Measurements from ENCODE around the gene BAHCC1. TPM values are rescaled to one million over a fixed set of nuclear protein-coding genes. Genes with fewer than 3 reads are reported as not detected.

The BAHCC1 gene
- total and polyA plus RNA-seq, 10 of the 15 experiments (the other 5 are each of a cell fraction or from before 2014, with no cell fraction given) = 0.03 to 0.14 (median 0.11) TPM; not detected in 6

DNA sequence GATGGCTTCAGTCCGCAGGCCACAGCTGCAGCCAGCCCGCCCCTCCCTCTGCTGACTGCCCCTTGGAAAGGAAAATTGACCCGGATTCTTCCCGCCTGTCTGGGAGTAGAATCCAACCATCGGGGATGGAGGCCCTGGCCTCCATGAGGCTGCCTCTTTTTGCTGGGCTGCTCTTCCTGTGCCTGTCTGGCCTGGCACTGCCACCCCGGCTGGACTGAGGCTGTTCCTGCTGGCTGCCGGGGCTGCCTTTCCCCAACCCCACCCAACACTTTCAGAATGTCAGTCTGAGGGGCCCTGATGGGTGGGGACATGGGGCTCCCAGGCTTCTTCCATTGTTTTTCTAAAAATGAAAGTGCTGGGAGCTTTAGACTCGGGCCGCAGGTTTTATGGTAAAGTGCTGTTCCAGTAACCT, 7.3 kb downstream of the BAHCC1 start (continued):
- TF ChIP-seq, protein P1, sequence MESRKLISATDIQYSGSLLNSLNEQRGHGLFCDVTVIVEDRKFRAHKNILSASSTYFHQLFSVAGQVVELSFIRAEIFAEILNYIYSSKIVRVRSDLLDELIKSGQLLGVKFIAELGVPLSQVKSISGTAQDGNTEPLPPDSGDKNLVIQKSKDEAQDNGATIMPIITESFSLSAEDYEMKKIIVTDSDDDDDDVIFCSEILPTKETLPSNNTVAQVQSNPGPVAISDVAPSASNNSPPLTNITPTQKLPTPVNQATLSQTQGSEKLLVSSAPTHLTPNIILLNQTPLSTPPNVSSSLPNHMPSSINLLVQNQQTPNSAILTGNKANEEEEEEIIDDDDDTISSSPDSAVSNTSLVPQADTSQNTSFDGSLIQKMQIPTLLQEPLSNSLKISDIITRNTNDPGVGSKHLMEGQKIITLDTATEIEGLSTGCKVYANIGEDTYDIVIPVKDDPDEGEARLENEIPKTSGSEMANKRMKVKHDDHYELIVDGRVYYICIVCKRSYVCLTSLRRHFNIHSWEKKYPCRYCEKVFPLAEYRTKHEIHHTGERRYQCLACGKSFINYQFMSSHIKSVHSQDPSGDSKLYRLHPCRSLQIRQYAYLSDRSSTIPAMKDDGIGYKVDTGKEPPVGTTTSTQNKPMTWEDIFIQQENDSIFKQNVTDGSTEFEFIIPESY (IDR thresholded peaks at IDR 0.05) = no peak
- TF ChIP-seq SMARCA5 (IDR thresholded peaks at IDR 0.05) (no peak), FOXM1 (IDR thresholded peaks at IDR 0.05; ENCODE audit: low read depth, low read length) (no peak), ZZZ3 (IDR thresholded peaks at IDR 0.05; ENCODE audit: control insufficient read depth, insufficient read length, low read depth) (no peak), ZNF384 (IDR thresholded peaks at IDR 0.05; ENCODE audit: borderline replicate concordance, low read depth, low read length) (no peak), SIX5 (IDR thresholded peaks at IDR 0.05; ENCODE audit: low read depth, low read length, severe bottlenecking) (no peak), EED (IDR thresholded peaks at IDR 0.05; ENCODE audit: low read depth) (no peak), MYB (IDR thresholded peaks at IDR 0.05; ENCODE audit: borderline replicate concordance, low read depth, low read length) (no peak), TAF1 (IDR thresholded peaks at IDR 0.05; ENCODE audit: borderline replicate concordance, low read depth, low read length) (no peak)

DNA sequence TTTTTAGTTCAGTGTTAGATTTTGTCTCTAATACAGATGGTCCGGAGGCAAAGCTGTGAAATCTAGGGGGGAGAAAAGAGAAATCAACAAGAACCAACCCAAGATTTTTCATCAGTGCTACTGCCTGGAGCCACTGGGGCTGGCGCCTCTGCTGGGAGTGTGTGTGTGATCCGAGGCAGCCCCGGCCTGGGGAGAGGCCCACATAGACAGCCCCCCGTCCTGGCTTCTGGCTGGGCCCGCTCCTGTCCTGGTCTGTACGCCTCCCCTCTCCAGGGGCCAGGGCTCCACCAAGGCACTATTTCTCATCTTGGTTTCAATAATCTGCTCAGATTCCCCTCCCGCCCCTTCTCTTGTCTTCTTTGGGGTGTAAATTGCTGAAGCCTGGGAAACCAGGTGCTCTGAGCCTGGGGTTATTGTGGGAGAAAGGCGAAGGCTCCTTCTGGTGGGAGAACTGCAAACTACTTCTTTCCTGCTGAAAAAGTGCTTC, 7.8 kb downstream of the BAHCC1 start:
- Histone ChIP-seq H3K79me2 (ENCODE audit: control insufficient read depth, insufficient read depth, low read length) (no peaks in the 10 kb centered on the region), H2AFZ (ENCODE audit: control insufficient read depth, low read depth, low read length) (no peak overlapping the region), H3K9me3 (replicated peaks; ENCODE audit: control insufficient read depth, insufficient read depth, low read length) (no peaks in the 10 kb centered on the region), H3K36me3 (ENCODE audit: control insufficient read depth in 2 of 2, insufficient read depth in 2 of 2, low read length in 1 of 2) (no peaks in the 10 kb centered on the region), H4K20me1 (ENCODE audit: control insufficient read depth, insufficient read depth) (no peaks in the 10 kb centered on the region), H3K4me3 (no peak overlapping the region), H3K4me2 (ENCODE audit: control insufficient read depth, insufficient read depth) (no peak overlapping the region), H3K9ac (ENCODE audit: control insufficient read depth, insufficient read depth, low read length) (no peak overlapping the region), H3K4me1 (ENCODE audit: control insufficient read depth, insufficient read depth, low read length) (no peaks in the 10 kb centered on the region; the same call in 1 of the 2 replicates), H3K27me3 (replicated peaks in 1 of 2; ENCODE audit: control insufficient read depth in 2 of 2, insufficient read depth in 2 of 2, low read length in 1 of 2) (peaks cover 12 to 31% of the 10 kb centered on the region in 2 experiments), H3K27ac (ENCODE audit: control insufficient read depth, insufficient read depth) (no peak overlapping the region)
- TF ChIP-seq TARDBP (IDR thresholded peaks at IDR 0.05; ENCODE audit: borderline replicate concordance) (no peak), FOXK2 (IDR thresholded peaks at IDR 0.05) (no peak), CEBPB (IDR thresholded peaks at IDR 0.05; ENCODE audit: borderline replicate concordance in 1 of 2, low read depth in 2 of 2, low read length in 2 of 2) (no peak)
- in situ Hi-C loops (cut with MboI) = no loop called here
- ChIA-PET SMC1A (ENCODE audit: uncharacterized antibody, unreplicated experiment) (interaction anchor here (0.5 to 0.6 kb wide), 2 partner anchors 111 to 1118 kb away, joined by 3 read pairs; no protein-coding TSS in a partner anchor), RAD21 (ENCODE audit: unreplicated experiment) (no interaction called here), CTCF (interaction anchor here (1.1 kb wide), 1 partner anchor 111 kb away, joined by 3 read pairs; no protein-coding TSS in a partner anchor), POLR2A (no interaction called here)
- ATAC-seq (no peak), FAIRE-seq (no peak), DNase-seq (ENCODE audit: low read depth, low spot score) (no peak)
- intact Hi-C loops (cut with micrococcal nuclease; ENCODE audit: unreplicated experiment) = no loop called here
- 30% methylated on average over 9 of the region's 9 CpGs for WGBS (ENCODE audit: insufficient coverage, insufficient replicate concordance, low lambda C conversion rate, missing lambda C conversion rate)
- BruUV-seq (replicated peaks) = no TSS peak
